ENCODE data around the gene SEMA6A.

GRCh38 chr5:116569999-116570398 is 4.6 kb downstream of the SEMA6A start:
- no peak for TF ChIP-seq SREBF2 (IDR thresholded peaks at IDR 0.05)
- TF ChIP-seq MAFK (IDR thresholded peaks at IDR 0.05; ENCODE audit: partially characterized antibody): no peak
- no peak for TF ChIP-seq CTCF (IDR thresholded peaks at IDR 0.05)
- no peak for TF ChIP-seq EP300 (IDR thresholded peaks at IDR 0.05)
- TF ChIP-seq RCOR1 (IDR thresholded peaks at IDR 0.05; ENCODE audit: low read depth, low read length): no peak
- TF ChIP-seq PBX3 (IDR thresholded peaks at IDR 0.05): no peak
- no peak for TF ChIP-seq USF2 (IDR thresholded peaks at IDR 0.05)
- no peak for TF ChIP-seq POLR2A (IDR thresholded peaks at IDR 0.05; ENCODE audit: low read length)
- TF ChIP-seq FOSL2 (IDR thresholded peaks at IDR 0.05): no peak
- TF ChIP-seq FOSL2 (CRISPR knock-in tag; IDR thresholded peaks at IDR 0.05): no peak
- no peak for TF ChIP-seq MAZ (IDR thresholded peaks at IDR 0.05; ENCODE audit: borderline replicate concordance, low read depth, low read length)
- TF ChIP-seq ESRRA (IDR thresholded peaks at IDR 0.05; ENCODE audit: borderline replicate concordance, low read length): no peak
- no peak for TF ChIP-seq TP53 (CRISPR knock-in tag; IDR thresholded peaks at IDR 0.05)

Data from A549 (cell line).